Panc1 (cell line): ENCODE data around the gene NPAS3. TPM values are rescaled to one million over a fixed set of nuclear protein-coding genes. Genes with fewer than 3 reads are reported as not detected.

Experiments used
- ATAC-seq: fragments of 200-7000 bp; cut with Tn5 transposase; 2 replicates; pipeline ENCODE4 v1.9.1; 2020; ENCODE audit warnings: mild to moderate bottlenecking, moderate library complexity
- BruUV-seq: library from RNA; stranded (reverse); fragments of 400-500 nt; replicated peaks from 2 replicates; lab custom pipeline; 2021; lab: Mats Ljungman, UMichigan
- CTCF ChIA-PET: fragments of 300-600 bp; sonication (Branson Sonifier 250); formaldehyde crosslinking; loops from one replicate; lab custom pipeline; 2022; ENCODE audit warnings: antibody characterized with exemption; lab: Charles Lee
- POLR2A ChIA-PET: fragments of 300-600 bp; sonication (Branson Sonifier 250); formaldehyde crosslinking; loops from one replicate; lab custom pipeline; 2022; ENCODE audit warnings: antibody characterized with exemption; lab: Charles Lee
- DNase-seq: peaks from one replicate; pipeline ENCODE4 v3.0.0-alpha.2; 2010; ENCODE audit warnings: low read depth, low spot score
- H3K27ac ChIP-seq: 2 replicates; pipeline ENCODE4 v1.5.1; 2011; ENCODE audit warnings: mild to moderate bottlenecking, low read length, inconsistent platforms
- H3K27me3 ChIP-seq: fragments of 200-500 bp; sonication (Bioruptor generic); 2 replicates; pipeline ENCODE4 v1.6.0; 2014; ENCODE audit warnings: low read length, inconsistent platforms; ENCODE audit not compliant: control insufficient read depth, insufficient read depth
- H3K36me3 ChIP-seq: fragments of 200-500 bp; sonication (Bioruptor generic); 2 replicates; pipeline ENCODE4 v1.5.1; 2014; ENCODE audit warnings: inconsistent platforms, mild to moderate bottlenecking, low read length, moderate library complexity; ENCODE audit not compliant: control insufficient read depth, insufficient read depth
- H3K4me1 ChIP-seq: 2 replicates; pipeline ENCODE4 v1.5.1; 2011; ENCODE audit warnings: inconsistent platforms, mild to moderate bottlenecking, low read length, moderate library complexity; ENCODE audit not compliant: control insufficient read depth, insufficient read depth
- H3K4me3 ChIP-seq, 2 experiments: 2 replicates each; pipeline ENCODE4 v1.5.1; 2011 to 2012; ENCODE audit warnings: low read depth in 2 of 2, low read length in 2 of 2, mild to moderate bottlenecking in 2 of 2, inconsistent platforms in 1 of 2, moderate library complexity in 1 of 2
- H3K9me3 ChIP-seq: fragments of 200-500 bp; sonication (Bioruptor generic); 2 replicates; pipeline ENCODE4 v1.5.1; 2014; ENCODE audit warnings: low read depth, mild to moderate bottlenecking, inconsistent platforms, low read length, moderate library complexity; ENCODE audit not compliant: control insufficient read depth, insufficient read depth
- POLR2AphosphoS5 ChIP-seq: IDR thresholded peaks from 2 replicates; pipeline ENCODE4 v1.6.1; 2012; ENCODE audit warnings: mild to moderate bottlenecking, low read depth, low read length, moderate library complexity
- SIN3A ChIP-seq: IDR thresholded peaks from 2 replicates; pipeline ENCODE4 v1.6.1; 2012; ENCODE audit warnings: low read depth, mild to moderate bottlenecking, low read length, moderate library complexity, borderline replicate concordance; ENCODE audit not compliant: insufficient read depth
- TCF7L2 ChIP-seq: IDR thresholded peaks from 2 replicates; pipeline ENCODE4 v1.6.1; 2011; ENCODE audit warnings: mild to moderate bottlenecking, low read depth, low read length, inconsistent platforms
- in situ Hi-C: cut with HindIII; loops from 2 replicates; pipeline ENCODE4 v1.10.0; 2016; ENCODE audit warnings: low sequenced_read_pairs, low pct_unique_long_range_greater_than_20kb
- intact Hi-C: fragments of 100-400 bp; cut with micrococcal nuclease; formaldehyde crosslinking; loops from one replicate; pipeline ENCODE4 v1.10.0; 2022; ENCODE audit not compliant: unreplicated experiment
- total RNA-seq: library from RNA; stranded (reverse); gene quantifications from one replicate; pipeline ENCODE4 v1.2.1, GENCODE V29; 2021; ENCODE audit not compliant: unreplicated experiment
- TF ChIP-seq, protein P1 (sequence below): fragments of 450-650 bp; IDR thresholded peaks from 2 replicates; pipeline ENCODE4 v1.5.1; 2017; ENCODE audit warnings: mild to moderate bottlenecking
- TF ChIP-seq, protein P2 (sequence below), 2 experiments: IDR thresholded peaks; 2 replicates each; pipeline ENCODE4 v1.6.1; 2011 to 2012; ENCODE audit warnings: low read depth in 2 of 2, control low read depth in 1 of 2, low read length in 1 of 2, mild to moderate bottlenecking in 1 of 2, moderate library complexity in 1 of 2; ENCODE audit not compliant: insufficient read depth in 1 of 2

The NPAS3 gene
- total RNA-seq, 1 experiment from 2014 or later, result 0.23 TPM

GRCh38 chr14:33678005-33678404 is 739.3 kb downstream of the NPAS3 start:
- no peak overlapping the region for H3K27ac ChIP-seq
- no peaks in the 10 kb centered on the region for H3K9me3 ChIP-seq
- TF ChIP-seq POLR2AphosphoS5 (no peak), SIN3A (no peak), TCF7L2 (no peak)
- TF ChIP-seq, protein P1, sequence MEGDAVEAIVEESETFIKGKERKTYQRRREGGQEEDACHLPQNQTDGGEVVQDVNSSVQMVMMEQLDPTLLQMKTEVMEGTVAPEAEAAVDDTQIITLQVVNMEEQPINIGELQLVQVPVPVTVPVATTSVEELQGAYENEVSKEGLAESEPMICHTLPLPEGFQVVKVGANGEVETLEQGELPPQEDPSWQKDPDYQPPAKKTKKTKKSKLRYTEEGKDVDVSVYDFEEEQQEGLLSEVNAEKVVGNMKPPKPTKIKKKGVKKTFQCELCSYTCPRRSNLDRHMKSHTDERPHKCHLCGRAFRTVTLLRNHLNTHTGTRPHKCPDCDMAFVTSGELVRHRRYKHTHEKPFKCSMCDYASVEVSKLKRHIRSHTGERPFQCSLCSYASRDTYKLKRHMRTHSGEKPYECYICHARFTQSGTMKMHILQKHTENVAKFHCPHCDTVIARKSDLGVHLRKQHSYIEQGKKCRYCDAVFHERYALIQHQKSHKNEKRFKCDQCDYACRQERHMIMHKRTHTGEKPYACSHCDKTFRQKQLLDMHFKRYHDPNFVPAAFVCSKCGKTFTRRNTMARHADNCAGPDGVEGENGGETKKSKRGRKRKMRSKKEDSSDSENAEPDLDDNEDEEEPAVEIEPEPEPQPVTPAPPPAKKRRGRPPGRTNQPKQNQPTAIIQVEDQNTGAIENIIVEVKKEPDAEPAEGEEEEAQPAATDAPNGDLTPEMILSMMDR, result no peak
- TF ChIP-seq, protein P2, sequence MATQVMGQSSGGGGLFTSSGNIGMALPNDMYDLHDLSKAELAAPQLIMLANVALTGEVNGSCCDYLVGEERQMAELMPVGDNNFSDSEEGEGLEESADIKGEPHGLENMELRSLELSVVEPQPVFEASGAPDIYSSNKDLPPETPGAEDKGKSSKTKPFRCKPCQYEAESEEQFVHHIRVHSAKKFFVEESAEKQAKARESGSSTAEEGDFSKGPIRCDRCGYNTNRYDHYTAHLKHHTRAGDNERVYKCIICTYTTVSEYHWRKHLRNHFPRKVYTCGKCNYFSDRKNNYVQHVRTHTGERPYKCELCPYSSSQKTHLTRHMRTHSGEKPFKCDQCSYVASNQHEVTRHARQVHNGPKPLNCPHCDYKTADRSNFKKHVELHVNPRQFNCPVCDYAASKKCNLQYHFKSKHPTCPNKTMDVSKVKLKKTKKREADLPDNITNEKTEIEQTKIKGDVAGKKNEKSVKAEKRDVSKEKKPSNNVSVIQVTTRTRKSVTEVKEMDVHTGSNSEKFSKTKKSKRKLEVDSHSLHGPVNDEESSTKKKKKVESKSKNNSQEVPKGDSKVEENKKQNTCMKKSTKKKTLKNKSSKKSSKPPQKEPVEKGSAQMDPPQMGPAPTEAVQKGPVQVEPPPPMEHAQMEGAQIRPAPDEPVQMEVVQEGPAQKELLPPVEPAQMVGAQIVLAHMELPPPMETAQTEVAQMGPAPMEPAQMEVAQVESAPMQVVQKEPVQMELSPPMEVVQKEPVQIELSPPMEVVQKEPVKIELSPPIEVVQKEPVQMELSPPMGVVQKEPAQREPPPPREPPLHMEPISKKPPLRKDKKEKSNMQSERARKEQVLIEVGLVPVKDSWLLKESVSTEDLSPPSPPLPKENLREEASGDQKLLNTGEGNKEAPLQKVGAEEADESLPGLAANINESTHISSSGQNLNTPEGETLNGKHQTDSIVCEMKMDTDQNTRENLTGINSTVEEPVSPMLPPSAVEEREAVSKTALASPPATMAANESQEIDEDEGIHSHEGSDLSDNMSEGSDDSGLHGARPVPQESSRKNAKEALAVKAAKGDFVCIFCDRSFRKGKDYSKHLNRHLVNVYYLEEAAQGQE (IDR thresholded peaks at IDR 0.05; ENCODE audit: insufficient read depth in 1 of 2, low read depth in 2 of 2, low read length in 1 of 2), result no peak
- H3K27me3 ChIP-seq, result no peaks in the 10 kb centered on the region
- H3K4me3 ChIP-seq, result no peak overlapping the region
- H3K4me1 ChIP-seq, result no peaks in the 10 kb centered on the region
- in situ Hi-C loops, result no loop called here
- intact Hi-C loops, result no loop called here
- no TSS peak for BruUV-seq
- DNase-seq, result no peak
- ATAC-seq, result no peak
- CTCF ChIA-PET, result interaction anchor here (0.5 kb wide), 1 partner anchor 111 kb away, joined by 9 read pairs; no protein-coding TSS in a partner anchor
- POLR2A ChIA-PET, result no interaction called here
- H3K36me3 ChIP-seq, result no peaks in the 10 kb centered on the region

GRCh38 chr14:33679025-33679424 is 740.3 kb downstream of the NPAS3 start:
- no TSS peak for BruUV-seq
- ChIA-PET CTCF (no interaction called here), POLR2A (interaction anchor here (0.6 kb wide), 1 partner anchor 649 kb away, joined by 4 read pairs; no protein-coding TSS in a partner anchor)
- in situ Hi-C loops (no loop called here), intact Hi-C loops (no loop called here)
- H3K4me1 ChIP-seq, result no peaks in the 10 kb centered on the region
- H3K27me3 ChIP-seq, result no peaks in the 10 kb centered on the region
- H3K36me3 ChIP-seq, result no peaks in the 10 kb centered on the region
- DNase-seq, result no peak
- H3K4me3 ChIP-seq, result no peak overlapping the region
- H3K9me3 ChIP-seq, result no peaks in the 10 kb centered on the region
- no peak overlapping the region for H3K27ac ChIP-seq
- TF ChIP-seq SIN3A, result no peak
- TF ChIP-seq, protein P1, result no peak
- no peak for TF ChIP-seq TCF7L2
- ATAC-seq, result no peak
